Right lobe of liver (tissue), 6 donors: Measurements from ENCODE around the gene TLE1. TPM values are rescaled to one million over a fixed set of nuclear protein-coding genes. Genes with fewer than 3 reads are reported as not detected.
A peak's percentile ranks its signal among the peaks of the same experiment; 100 is the strongest.

Experiments
- ATAC-seq, 4 donors: fragments of 200-7000 bp; cut with Tn5 transposase; one replicate each; pipeline ENCODE4 v1.9.1; 2020; ENCODE audit warnings: mild to moderate bottlenecking in 4 of 4, moderate library complexity in 4 of 4
- DNase-seq, 3 donors: peaks; one replicate each; pipeline ENCODE4 v3.0.0-alpha.2; 2020
- H3K27ac ChIP-seq, 3 donors: fragments of 200-600 bp; one replicate each; pipeline ENCODE4 v1.8.0; 2022
- H3K27me3 ChIP-seq, 2 donors: fragments of 200-600 bp; one replicate each; pipeline ENCODE4 v1.8.0; 2022
- H3K36me3 ChIP-seq, 4 donors: fragments of 200-600 bp; sonication (generic) in 1 of 4; one replicate each; pipeline versions ENCODE4 v1.5.1 to v1.8.0; 2017 to 2022; ENCODE audit warnings: control low read depth in 1 of 4
- H3K4me1 ChIP-seq, 4 donors: fragments of 200-600 bp; sonication (generic) in 1 of 4; one replicate each; pipeline versions ENCODE4 v1.5.1 to v1.8.0; 2017 to 2022; ENCODE audit warnings: control low read depth in 1 of 4
- H3K4me3 ChIP-seq, 3 donors: fragments of 200-600 bp; one replicate each; pipeline ENCODE4 v1.8.0; 2022
- H3K9me3 ChIP-seq, 4 donors: fragments of 200-600 bp; sonication (generic) in 1 of 4; one replicate each; pipeline versions ENCODE4 v1.5.1 to v1.8.0; 2017 to 2022; ENCODE audit warnings: control low read depth in 1 of 4
- CTCF ChIP-seq, 4 donors: fragments of 200-600 bp in 3 of 4; fragments of 450-650 bp in 1 of 4; IDR thresholded peaks; one replicate each; pipeline versions ENCODE4 v1.5.1 to v1.8.0; 2016 to 2022; ENCODE audit warnings: antibody characterized with exemption in 4 of 4, mild to moderate bottlenecking in 2 of 4
- POLR2A ChIP-seq: fragments of 450-650 bp; IDR thresholded peaks from one replicate; pipeline ENCODE4 v1.6.1; 2017; ENCODE audit warnings: antibody characterized with exemption, mild to moderate bottlenecking
- WGBS: methylation state at CpG from one replicate; pipeline ENCODE4 v1.1.6; 2018; ENCODE audit warnings: low coverage, low lambda C conversion rate; ENCODE audit not compliant: insufficient coverage; ENCODE audit errors: missing lambda C conversion rate; 5-methylcytosine and 5-hydroxymethylcytosine counted together
- intact Hi-C, 2 donors: fragments of 100-400 bp; cut with DNase I; formaldehyde crosslinking; loops; one replicate each; pipeline versions ENCODE4 v1.11.2 to v1.14.1; 2022
- total RNA-seq, 6 experiments: library from RNA; depleted of rRNA in 2 of 6; stranded (reverse); fragments of >200 nt in 2 of 6; fragmentation: NEBNext Ultra II Directional in 3 of 6; extraction: Animal tissue kit (Norgen Biotek cat#: 25700) in 3 of 6; gene quantifications; one replicate each; pipeline versions ENCODE4 v1.1.0 to v1.2.4, GENCODE V29; 2016 to 2023
- donor health status: DM: no; HTN: yes; CAD: no.
- donor health status: DM: no; HTN: no; CAD: no.
- donor health status: DM: no; HTN: no; CAD: no.
- donor health status: DM: no; HTN: yes; CAD: no.
- donor health status: DM: no; HTN: yes; CAD: no.

Gene TLE1
- total RNA-seq, 6 experiments from 2014 or later: 31.9 to 62.9 (median 58.0) TPM

- no peak overlapping the region for H3K4me3 ChIP-seq
- no peak for TF ChIP-seq CTCF (IDR thresholded peaks at IDR 0.05)
- no peak for TF ChIP-seq POLR2A
- ATAC-seq: no peak
- H3K27me3 ChIP-seq: no peaks in the 10 kb centered on the region
- H3K27ac ChIP-seq: no peak overlapping the region
- no peaks in the 10 kb centered on the region for H3K9me3 ChIP-seq
- DNase-seq: no peak
- peaks cover 0 to 32% (median 6%) of the 10 kb centered on the region in 4 donors for H3K36me3 ChIP-seq
- WGBS: 75% methylated on average over 3 of the region's 3 CpGs
- H3K4me1 ChIP-seq: peaks cover 0 to 4% (median 1%) of the 10 kb centered on the region in 4 donors
- intact Hi-C loops: loop anchor here in 1 of 2 donors (10.0 kb wide), 1 partner anchor 47 kb away; no protein-coding TSS in a partner anchor
These were observed 107.4 kb downstream of the TLE1 start for GRCh38 chr9:81581986-81582385.

GRCh38 chr9:81579381-81579780 lies 110.0 kb downstream of the TLE1 start:
- ATAC-seq: no peak
- Histone ChIP-seq H3K36me3 (peaks cover 0 to 16% (median 0%) of the 10 kb centered on the region in 4 donors), H3K27ac (no peak overlapping the region), H3K4me3 (no peak overlapping the region), H3K9me3 (no peaks in the 10 kb centered on the region), H3K27me3 (no peaks in the 10 kb centered on the region), H3K4me1 (peaks cover 0 to 3% (median 0%) of the 10 kb centered on the region in 4 donors)
- WGBS: 74% methylated on average over 4 of the region's 4 CpGs
- DNase-seq: no peak
- intact Hi-C loops: no loop called here
- TF ChIP-seq CTCF (IDR thresholded peaks at IDR 0.05) (no peak), POLR2A (no peak)

GRCh38 chr9:81578606-81579005 lies 110.7 kb downstream of the TLE1 start:
- ATAC-seq: peak in 1 of 4 donors; percentile 13
- Histone ChIP-seq H3K4me3 (no peak overlapping the region), H3K4me1 (peaks cover 0 to 3% (median 0%) of the 10 kb centered on the region in 4 donors), H3K9me3 (no peaks in the 10 kb centered on the region), H3K27me3 (no peaks in the 10 kb centered on the region), H3K27ac (no peak overlapping the region), H3K36me3 (peaks cover 0 to 9% (median 0%) of the 10 kb centered on the region in 4 donors)
- TF ChIP-seq POLR2A: no peak
- TF ChIP-seq CTCF (IDR thresholded peaks at IDR 0.05): no peak
- intact Hi-C loops: no loop called here
- no peak for DNase-seq

- 73% methylated on average over 2 of the region's 2 CpGs for WGBS
- intact Hi-C loops: no loop called here
- DNase-seq: no peak
- ATAC-seq: peak in 1 of 4 donors; percentile 27
- H3K27ac ChIP-seq: no peak overlapping the region
- TF ChIP-seq POLR2A (no peak), CTCF (IDR thresholded peaks at IDR 0.05) (no peak)
- H3K27me3 ChIP-seq: no peaks in the 10 kb centered on the region
- no peaks in the 10 kb centered on the region for H3K9me3 ChIP-seq
- H3K36me3 ChIP-seq: no peaks in the 10 kb centered on the region
- H3K4me3 ChIP-seq: no peak overlapping the region
- no peaks in the 10 kb centered on the region for H3K4me1 ChIP-seq
These were observed 113.4 kb downstream of the TLE1 start for GRCh38 chr9:81575956-81576355.

- H3K27me3 ChIP-seq: no peaks in the 10 kb centered on the region
- ATAC-seq: no peak
- 77% methylated on average over 2 of the region's 2 CpGs for WGBS
- no peaks in the 10 kb centered on the region for H3K9me3 ChIP-seq
- no peaks in the 10 kb centered on the region for H3K4me1 ChIP-seq
- no peak overlapping the region for H3K27ac ChIP-seq
- no peak overlapping the region for H3K4me3 ChIP-seq
- DNase-seq: no peak
- TF ChIP-seq CTCF (IDR thresholded peaks at IDR 0.05): no peak
- TF ChIP-seq POLR2A: no peak
- H3K36me3 ChIP-seq: no peaks in the 10 kb centered on the region
- intact Hi-C loops: no loop called here
These were observed 114.9 kb downstream of the TLE1 start for GRCh38 chr9:81574405-81574804.
